Germinal center (tissue), 1 donor: ENCODE results near the gene ACBD5.
A peak's percentile ranks its signal among the peaks of the same experiment; 100 is the strongest.
"Not testable (repeated sequence)": the region's sequence is repeated elsewhere in the genome, so short reads cannot be mapped to it uniquely, and the experiment has no call there.

Experiments used
- DNase-seq: peaks from one replicate; pipeline ENCODE4 v3.0.0; 2012; ENCODE audit warnings: mixed read lengths, low spot score

Gene ACBD5, protein sequence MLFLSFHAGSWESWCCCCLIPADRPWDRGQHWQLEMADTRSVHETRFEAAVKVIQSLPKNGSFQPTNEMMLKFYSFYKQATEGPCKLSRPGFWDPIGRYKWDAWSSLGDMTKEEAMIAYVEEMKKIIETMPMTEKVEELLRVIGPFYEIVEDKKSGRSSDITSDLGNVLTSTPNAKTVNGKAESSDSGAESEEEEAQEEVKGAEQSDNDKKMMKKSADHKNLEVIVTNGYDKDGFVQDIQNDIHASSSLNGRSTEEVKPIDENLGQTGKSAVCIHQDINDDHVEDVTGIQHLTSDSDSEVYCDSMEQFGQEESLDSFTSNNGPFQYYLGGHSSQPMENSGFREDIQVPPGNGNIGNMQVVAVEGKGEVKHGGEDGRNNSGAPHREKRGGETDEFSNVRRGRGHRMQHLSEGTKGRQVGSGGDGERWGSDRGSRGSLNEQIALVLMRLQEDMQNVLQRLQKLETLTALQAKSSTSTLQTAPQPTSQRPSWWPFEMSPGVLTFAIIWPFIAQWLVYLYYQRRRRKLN

DNA sequence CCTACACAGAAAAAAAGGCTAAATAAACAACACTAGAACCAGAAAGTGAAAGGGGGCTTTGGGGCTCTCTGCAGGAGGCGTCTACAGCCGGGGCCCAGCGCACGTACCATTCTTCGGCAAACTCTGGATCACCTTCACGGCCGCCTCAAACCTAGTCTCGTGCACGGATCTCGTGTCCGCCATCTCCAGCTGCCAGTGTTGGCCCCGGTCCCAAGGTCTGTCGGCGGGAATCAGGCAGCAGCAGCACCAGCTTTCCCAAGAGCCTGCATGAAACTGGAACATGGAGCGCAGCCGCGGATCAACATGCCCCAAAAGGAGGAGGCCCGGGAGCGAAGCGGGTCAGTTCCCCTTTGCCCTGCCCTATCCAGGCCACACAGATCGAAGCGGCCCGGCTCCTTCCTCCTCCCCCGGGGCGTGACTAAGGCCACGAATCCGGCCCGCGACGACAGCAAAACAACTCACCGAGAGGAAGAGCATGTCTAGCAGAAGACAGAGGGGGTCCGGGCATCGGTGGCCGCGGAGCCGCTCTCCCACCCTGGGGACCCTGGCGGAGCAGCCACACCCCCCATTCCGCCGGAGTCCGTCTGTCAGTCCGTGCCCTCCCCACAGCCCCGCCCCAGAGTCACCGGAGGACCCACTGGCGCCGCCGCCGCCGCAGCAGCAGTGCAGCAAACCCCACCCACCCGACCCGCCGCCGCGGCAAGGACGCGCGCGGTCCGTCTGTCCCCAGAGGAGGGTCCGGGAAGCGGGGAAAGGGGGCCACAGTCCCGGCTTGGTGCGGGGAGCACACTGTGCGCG is at the start of gene ACBD5:
Gene ACBD5, minus strand, starts transcription at position 586 of the 798 bp plus-strand sequence. Its CDS starts 109 bp downstream, at position 477.
- DNase-seq: peak; percentile 75

GRCh38 chr10:27285093-27285492 is 44.5 kb upstream of the ACBD5 start:
- DNase-seq: no peak

DNA sequence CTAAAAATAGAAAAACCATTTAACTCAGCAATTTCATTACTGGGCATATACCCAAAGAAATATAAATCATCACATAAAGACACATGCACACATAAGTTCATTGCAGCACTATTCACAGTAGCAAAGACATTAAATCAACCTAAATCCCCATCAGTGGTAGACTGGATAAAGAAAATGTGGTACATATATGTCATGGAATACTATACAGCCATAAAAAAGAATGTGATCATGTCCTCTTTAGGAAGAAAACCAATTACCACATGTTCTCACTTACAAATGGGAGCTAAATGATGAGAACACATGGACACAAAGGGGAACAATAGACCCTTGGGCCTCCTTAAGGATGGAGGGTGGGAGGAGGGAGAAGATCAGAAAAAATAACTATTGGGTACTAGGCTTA is 36.0 kb upstream of the ACBD5 start:
- DNase-seq: no peak

DNA sequence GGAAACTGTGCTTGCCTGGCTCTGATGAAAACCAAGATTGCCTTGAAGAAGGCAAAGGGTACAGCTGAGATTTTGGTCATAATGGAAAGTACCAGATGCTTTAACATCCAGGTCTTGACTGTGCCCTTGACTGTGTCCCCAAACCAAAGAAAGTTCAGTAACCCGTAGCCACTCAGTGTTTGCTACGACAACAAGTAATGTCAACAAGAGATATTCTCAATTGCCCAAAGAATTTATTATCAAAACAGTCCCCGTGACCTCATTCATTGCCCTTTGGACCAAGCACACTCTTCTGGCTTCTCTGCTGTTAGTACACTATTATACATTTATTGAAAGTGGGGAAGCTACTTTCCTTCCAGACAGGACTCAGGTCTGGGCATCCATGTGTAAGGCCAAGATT is 25.4 kb upstream of the ACBD5 start:
- not testable (repeated sequence) for DNase-seq

DNA sequence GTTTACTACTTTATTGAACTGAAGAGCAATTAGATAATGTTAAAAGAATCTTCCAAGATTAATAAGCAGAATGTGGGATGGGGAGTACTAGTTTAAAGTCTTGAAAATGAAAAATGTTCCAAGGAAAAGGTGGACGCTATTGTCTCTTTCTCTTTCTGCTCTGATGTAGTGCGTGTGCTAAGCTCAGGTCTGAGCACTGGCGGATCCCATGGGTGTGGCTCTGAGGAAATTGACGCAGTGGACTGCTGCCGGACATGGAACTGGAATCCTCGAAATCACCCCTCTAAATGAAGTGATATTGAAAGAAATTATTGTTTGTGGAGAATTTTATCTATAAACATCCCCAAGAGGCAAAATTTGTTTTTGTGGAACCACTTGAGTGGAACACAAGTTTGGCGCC is 22.2 kb upstream of the ACBD5 start:
- DNase-seq: not testable (repeated sequence)

DNA sequence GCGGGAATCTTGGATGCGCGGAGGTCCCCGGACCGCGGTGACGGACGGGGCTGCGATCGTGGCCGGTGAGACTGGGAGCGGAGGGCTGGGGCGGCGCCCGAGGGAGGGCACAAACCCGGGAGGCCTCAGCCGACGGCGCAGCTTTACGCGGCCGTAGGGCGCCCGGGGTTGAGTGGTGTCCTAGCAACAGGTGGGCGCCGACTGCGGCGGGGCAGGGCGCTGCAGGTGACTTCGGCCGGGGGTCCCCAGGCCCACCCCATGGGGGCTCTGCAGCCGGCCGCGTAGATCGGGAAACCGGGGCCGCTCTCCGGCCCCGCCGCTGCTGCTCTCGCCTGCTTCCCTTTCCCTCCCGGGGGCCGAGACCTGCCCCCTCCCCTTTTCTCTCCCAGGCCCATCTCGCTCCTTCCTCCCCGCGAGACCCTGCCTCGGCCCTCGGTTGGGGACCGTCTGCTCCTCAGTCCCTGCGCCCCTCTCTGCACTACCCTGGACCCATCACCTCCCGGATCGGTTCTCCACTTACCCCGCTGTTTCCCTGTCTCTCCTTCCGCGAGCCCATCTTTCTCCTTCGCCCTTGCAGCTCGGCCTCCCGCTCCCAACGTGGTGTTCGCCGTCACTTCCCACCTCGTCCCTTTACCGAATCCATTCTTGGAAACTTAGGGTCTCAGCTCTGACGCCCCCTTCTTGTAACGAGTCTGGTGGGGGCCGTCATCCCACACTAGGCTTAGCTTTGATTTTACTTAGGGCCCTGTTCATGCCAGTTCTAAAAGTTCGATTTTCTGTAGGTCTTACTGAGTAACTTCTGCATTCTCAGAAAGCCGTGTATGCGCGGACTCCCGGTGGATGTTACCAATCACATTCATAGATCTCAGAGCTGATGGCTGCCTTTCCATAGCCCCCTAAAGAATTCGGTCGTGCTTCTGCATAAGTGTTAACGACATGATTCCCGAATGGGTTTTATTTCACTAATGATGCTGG is 18.5 kb upstream of the ACBD5 start:
- peak; percentile 12 for DNase-seq

GRCh38 chr10:27258492-27258837 is 17.9 kb upstream of the ACBD5 start:
- no peak for DNase-seq

DNA sequence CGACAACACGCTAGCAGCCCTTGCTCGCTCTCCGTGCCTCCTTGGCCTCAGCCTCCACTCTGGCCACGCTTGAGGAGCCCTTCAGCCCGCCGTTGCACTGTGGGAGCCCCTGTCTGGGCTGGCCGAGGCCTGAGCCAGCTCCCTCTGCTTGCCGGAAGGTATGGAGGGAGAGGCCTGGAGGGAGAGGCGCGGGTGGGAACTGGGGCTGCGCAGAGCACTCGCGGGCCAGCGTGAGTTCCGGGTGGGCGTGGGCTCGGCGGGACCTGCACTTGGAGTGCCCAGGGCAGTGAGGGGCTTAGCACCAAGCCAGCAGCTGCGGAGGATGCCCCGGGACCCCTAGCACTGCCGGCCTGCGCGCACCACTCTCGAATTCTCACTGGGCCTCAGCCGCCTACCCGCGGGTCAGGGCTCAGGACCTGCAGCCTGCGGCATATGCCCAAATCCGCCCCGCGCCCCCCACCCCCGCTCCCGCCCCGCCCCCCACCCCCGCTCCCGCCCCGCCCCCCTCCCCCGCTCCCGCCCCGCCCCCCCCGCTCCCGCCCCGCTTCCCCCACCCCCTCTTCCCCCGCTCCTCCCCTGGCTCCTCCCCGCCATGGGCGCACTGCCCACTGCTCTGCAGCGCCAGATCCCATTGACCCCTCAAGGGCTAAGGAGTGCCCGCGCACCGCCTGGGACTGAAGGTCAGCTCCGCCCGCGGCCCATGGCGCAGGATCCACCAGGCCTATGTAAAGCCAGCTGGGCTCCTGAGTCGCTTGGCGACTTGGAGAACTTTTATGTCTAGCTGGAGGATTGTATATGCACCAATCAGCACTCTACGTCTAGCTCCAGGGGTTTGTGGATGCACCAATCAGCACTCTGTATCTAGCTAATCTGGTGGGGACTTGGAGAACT is 15.9 kb upstream of the ACBD5 start:
- DNase-seq: no peak

- no peak for DNase-seq
Measured at GRCh38 chr10:27253576-27253975, 13.0 kb upstream of the ACBD5 start.

DNA sequence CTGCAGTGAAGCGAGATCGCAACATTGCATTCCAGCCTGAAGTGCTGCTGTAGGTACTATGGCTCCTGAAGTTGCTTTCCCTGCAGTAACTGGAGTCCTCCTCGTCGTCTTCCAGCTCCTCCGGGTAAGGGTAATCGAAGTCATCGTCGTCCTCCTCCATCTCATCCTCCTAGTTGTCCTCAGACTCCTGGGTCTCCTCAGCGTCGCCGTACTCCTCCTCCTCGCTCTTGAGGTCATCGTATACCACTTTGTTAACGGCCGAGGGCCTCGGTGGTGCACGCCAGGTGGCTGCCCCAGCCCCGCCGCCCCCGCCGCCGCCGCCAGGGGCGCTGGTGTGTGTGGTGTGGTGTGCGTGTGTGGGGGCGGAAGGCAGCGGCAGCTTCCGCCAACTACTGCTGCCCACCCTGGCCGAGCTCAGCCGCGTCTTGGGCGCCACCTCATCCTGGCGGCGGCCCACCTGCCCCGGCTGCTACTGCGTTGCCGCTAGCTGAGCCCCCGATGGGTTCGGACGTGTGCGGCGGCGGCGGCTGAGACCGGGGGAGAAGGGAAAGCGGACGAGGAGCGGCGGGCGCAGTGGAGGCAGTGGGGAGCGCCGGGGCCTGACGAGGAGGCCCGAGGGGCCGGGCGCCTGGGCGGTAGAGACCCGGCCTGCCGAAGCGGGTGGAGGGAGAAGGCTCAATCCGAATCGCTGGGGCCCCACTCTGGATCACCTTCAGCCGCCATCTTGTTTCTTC is 11.8 kb upstream of the ACBD5 start:
- peak; percentile 86 for DNase-seq

- DNase-seq: no peak
Measured at GRCh38 chr10:27251554-27251953, 11.0 kb upstream of the ACBD5 start.

GRCh38 chr10:27248215-27248614 is 7.6 kb upstream of the ACBD5 start:
- no peak for DNase-seq

GRCh38 chr10:27247441-27247840 is 6.8 kb upstream of the ACBD5 start:
- no peak for DNase-seq

GRCh38 chr10:27247006-27247405 is 6.4 kb upstream of the ACBD5 start:
- no peak for DNase-seq

DNA sequence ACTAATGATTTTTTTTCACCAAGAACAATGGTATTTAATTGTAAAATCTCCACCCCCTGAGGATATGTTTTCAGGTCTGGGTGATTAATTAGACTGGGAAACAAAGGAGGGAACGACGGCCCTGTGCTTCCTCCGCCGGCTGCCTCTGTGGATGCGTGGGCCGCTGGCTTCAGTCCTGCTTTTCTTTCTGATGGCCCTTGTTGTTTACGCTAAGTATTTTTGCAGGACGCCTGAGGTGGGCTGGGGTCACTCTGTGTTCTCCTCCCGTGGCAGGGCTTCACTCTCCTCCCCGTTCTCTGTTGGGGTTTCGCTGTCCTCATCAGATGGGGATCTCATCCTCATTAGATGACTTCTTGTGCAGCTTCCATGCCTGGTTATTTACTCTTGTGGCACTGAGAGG is 5.2 kb upstream of the ACBD5 start:
- DNase-seq: no peak

DNA sequence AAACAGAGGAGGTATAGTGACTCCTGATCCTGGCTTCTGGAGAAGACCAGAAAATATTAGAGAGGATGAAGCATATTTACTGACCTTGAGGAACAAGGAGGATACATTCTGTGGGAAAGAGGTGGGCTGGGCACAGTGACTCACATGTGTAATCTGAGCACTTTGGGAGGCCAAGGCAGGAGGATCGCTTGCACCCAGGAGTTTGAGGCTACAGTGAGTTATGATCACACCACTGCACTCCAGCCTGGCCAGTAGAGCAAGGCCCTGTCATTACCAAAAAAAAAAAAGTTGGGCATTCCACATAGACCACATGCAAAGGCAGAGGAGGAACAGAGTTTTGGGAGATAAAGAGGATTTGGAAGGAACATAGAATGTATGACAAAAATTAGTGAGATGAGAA is 4.4 kb upstream of the ACBD5 start:
- no peak for DNase-seq

GRCh38 chr10:27242951-27243551 is 2.5 kb upstream of the ACBD5 start:
- peak; percentile 62 for DNase-seq

DNA sequence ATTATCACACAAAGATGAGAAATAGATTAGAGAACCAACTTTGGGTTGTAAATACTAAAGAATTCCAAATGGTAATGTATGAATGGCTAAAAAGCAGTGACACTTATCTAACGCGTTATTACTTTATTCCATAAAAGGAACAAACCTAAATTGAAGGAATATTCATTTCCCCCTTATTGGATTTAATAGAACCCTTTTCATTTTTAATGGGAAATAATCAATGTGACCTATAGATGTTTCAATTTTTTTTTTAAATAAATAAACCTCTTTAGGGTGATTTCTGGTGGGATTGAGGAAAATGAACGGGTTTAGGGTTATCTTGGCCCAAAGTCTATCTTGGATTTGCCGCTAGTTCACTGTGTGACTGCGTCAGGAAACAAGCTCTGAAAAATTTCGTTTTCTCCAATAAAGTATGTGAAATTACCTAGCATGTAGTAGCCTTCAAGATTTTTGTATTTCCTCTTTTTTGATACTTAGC is 1.9 kb upstream of the ACBD5 start:
- DNase-seq: no peak

GRCh38 chr10:27241652-27242472 is 1.3 kb upstream of the ACBD5 start:
- peak; percentile 82 for DNase-seq
